Mammary epithelial cell (primary cell): ENCODE measurements around the gene CELF2.
A peak's percentile ranks its signal among the peaks of the same experiment; 100 is the strongest.

Source experiments
- CTCF ChIP-seq, 2 donors: IDR thresholded peaks in 1 of 2; conservative IDR thresholded peaks in 1 of 2; 2 replicates each; pipeline ENCODE4 v1.5.1; 2011 to 2012; ENCODE audit warnings: inconsistent platforms in 2 of 2, low read length in 2 of 2, mild to moderate bottlenecking in 2 of 2, control low read depth in 1 of 2, low read depth in 1 of 2; ENCODE audit not compliant: insufficient read depth in 1 of 2; ENCODE audit errors: extremely low read depth in 1 of 2
- EZH2 ChIP-seq: IDR thresholded peaks from 2 replicates; pipeline ENCODE4 v1.6.1; 2012; ENCODE audit warnings: low read length, inconsistent platforms, borderline replicate concordance

GRCh38 chr10:11018855-11019631, 1.4 kb downstream of the CELF2 start:
- TF ChIP-seq CTCF (conservative IDR thresholded peaks at IDR 0.05 in 1 of 2, IDR thresholded peaks at IDR 0.05 in 1 of 2; ENCODE audit: extremely low read depth in 1 of 2, insufficient read depth in 1 of 2, low read depth in 1 of 2, low read length in 2 of 2) = no peak
- TF ChIP-seq EZH2 = peak; percentile 52
